NCI-H510A treated with DMSO at 0.1 percent for 48 hours (cell line): ENCODE results near the gene CCND1.

ENCODE experiments used
- DNase-seq: peaks from one replicate; lab custom pipeline; 2025; lab: John Stamatoyannopoulos, UW

Gene CCND1

GRCh38 chr11:69653406-69653960 lies 12.5 kb downstream of the CCND1 start:
- DNase-seq, result no peak

GRCh38 chr11:69654001-69654659 lies 13.2 kb downstream of the CCND1 start:
- no peak for DNase-seq

GRCh38 chr11:69654660-69655478 lies 13.9 kb downstream of the CCND1 start:
- peak; percentile 13 for DNase-seq

GRCh38 chr11:69655479-69656428 lies 14.8 kb downstream of the CCND1 start:
- no peak for DNase-seq

GRCh38 chr11:69656536-69657455 lies 15.8 kb downstream of the CCND1 start:
- DNase-seq, result no peak

- DNase-seq, result no peak
These were observed 16.5 kb downstream of the CCND1 start for GRCh38 chr11:69657456-69657910.

GRCh38 chr11:69657911-69658625 lies 17.1 kb downstream of the CCND1 start:
- no peak for DNase-seq

- DNase-seq, result no peak
These were observed 17.9 kb downstream of the CCND1 start for GRCh38 chr11:69658626-69659450.

GRCh38 chr11:69659591-69659990 lies 18.6 kb downstream of the CCND1 start:
- DNase-seq, result no peak

- DNase-seq, result no peak
These were observed 19.1 kb downstream of the CCND1 start for GRCh38 chr11:69660001-69660500.

GRCh38 chr11:69661413-69661715 lies 20.4 kb downstream of the CCND1 start:
- no peak for DNase-seq

- no peak for DNase-seq
These were observed 21.2 kb downstream of the CCND1 start for GRCh38 chr11:69662021-69662698.

GRCh38 chr11:69662806-69663205 lies 21.9 kb downstream of the CCND1 start:
- no peak for DNase-seq

- DNase-seq, result no peak
These were observed 22.4 kb downstream of the CCND1 start for GRCh38 chr11:69663326-69663725.

GRCh38 chr11:69664103-69664775 lies 23.3 kb downstream of the CCND1 start:
- no peak for DNase-seq

- no peak for DNase-seq
These were observed 23.9 kb downstream of the CCND1 start for GRCh38 chr11:69664901-69665300.

- no peak for DNase-seq
These were observed 24.7 kb downstream of the CCND1 start for GRCh38 chr11:69665669-69666068.

GRCh38 chr11:69666261-69666660 lies 25.3 kb downstream of the CCND1 start:
- no peak for DNase-seq
